HEK293T (cell line): Measurements from ENCODE around the gene RAB11FIP4.

ENCODE experiments used
- CTCF ChIA-PET: fragments of 350-600 bp; formaldehyde crosslinking; extraction: SDS; loops from one replicate; lab custom pipeline; 2021; ENCODE audit warnings: antibody characterized with exemption, inconsistent platforms; lab: Yijun Ruan, JAX
- POLR2A ChIA-PET: fragments of 350-600 bp; formaldehyde crosslinking; extraction: SDS; loops from one replicate; lab custom pipeline; 2020; ENCODE audit warnings: antibody characterized with exemption, inconsistent platforms; lab: Yijun Ruan, JAX
- DNase-seq: peaks from one replicate; pipeline ENCODE4 v3.0.0; 2012; ENCODE audit warnings: mixed read lengths; ENCODE audit errors: extremely low spot score
- ARNT ChIP-seq: fragments of 450-650 bp; IDR thresholded peaks from 2 replicates; pipeline ENCODE4 v1.6.1; 2017; ENCODE audit warnings: mild to moderate bottlenecking
- BHLHE40 ChIP-seq: fragments of 450-650 bp; IDR thresholded peaks from 2 replicates; pipeline ENCODE4 v1.6.1; 2016; ENCODE audit warnings: mild to moderate bottlenecking, moderate library complexity, borderline replicate concordance
- CTBP1 ChIP-seq: fragments of 450-650 bp; IDR thresholded peaks from 2 replicates; pipeline ENCODE4 v1.6.1; 2016; ENCODE audit warnings: borderline replicate concordance
- ELF4 ChIP-seq: fragments of 450-650 bp; IDR thresholded peaks from 2 replicates; pipeline ENCODE4 v1.6.1; 2017; ENCODE audit warnings: antibody characterized with exemption
- FOXA1 ChIP-seq: fragments of 450-650 bp; IDR thresholded peaks from 2 replicates; pipeline ENCODE4 v1.6.1; 2016; ENCODE audit warnings: mild to moderate bottlenecking
- FOXK2 ChIP-seq: fragments of 450-650 bp; IDR thresholded peaks from 2 replicates; pipeline ENCODE4 v1.6.1; 2016; ENCODE audit warnings: mild to moderate bottlenecking
- FOXM1 ChIP-seq: fragments of 450-650 bp; IDR thresholded peaks from 2 replicates; pipeline ENCODE4 v1.6.1; 2017; ENCODE audit warnings: mild to moderate bottlenecking, borderline replicate concordance
- HDGF ChIP-seq: fragments of 450-650 bp; IDR thresholded peaks from 2 replicates; pipeline ENCODE4 v1.6.1; 2017; ENCODE audit warnings: antibody characterized with exemption, borderline replicate concordance
- L3MBTL2 ChIP-seq: fragments of 450-650 bp; conservative IDR thresholded peaks from 2 replicates; pipeline ENCODE4 v1.6.1; 2016; ENCODE audit warnings: mild to moderate bottlenecking
- LEF1 ChIP-seq: fragments of 450-650 bp; IDR thresholded peaks from 2 replicates; pipeline ENCODE4 v1.6.1; 2017; ENCODE audit warnings: mild to moderate bottlenecking, borderline replicate concordance
- NFRKB ChIP-seq: fragments of 450-650 bp; IDR thresholded peaks from 2 replicates; pipeline ENCODE4 v1.6.1; 2016; ENCODE audit warnings: mild to moderate bottlenecking, moderate library complexity
- PKNOX1 ChIP-seq: fragments of 450-650 bp; IDR thresholded peaks from 2 replicates; pipeline ENCODE4 v1.6.1; 2016
- SP1 ChIP-seq: fragments of 450-650 bp; IDR thresholded peaks from 2 replicates; pipeline ENCODE4 v1.6.1; 2017
- SUZ12 ChIP-seq: fragments of 450-650 bp; IDR thresholded peaks from 2 replicates; pipeline ENCODE4 v1.6.1; 2016; ENCODE audit warnings: mild to moderate bottlenecking
- TARDBP ChIP-seq: fragments of 450-650 bp; IDR thresholded peaks from 2 replicates; pipeline ENCODE4 v1.6.1; 2016
- ZNF384 ChIP-seq: fragments of 450-650 bp; IDR thresholded peaks from 2 replicates; pipeline ENCODE4 v1.6.1; 2016

The RAB11FIP4 gene

GRCh38 chr17:31481783-31482081 is 90.3 kb downstream of the RAB11FIP4 start:
- ChIA-PET POLR2A (no interaction called here), CTCF (no interaction called here)
- DNase-seq = no peak
- TF ChIP-seq NFRKB (no peak), L3MBTL2 (no peak), HDGF (no peak), PKNOX1 (no peak), FOXA1 (no peak), ZNF384 (no peak), FOXK2 (no peak), ELF4 (no peak), SP1 (no peak), ARNT (no peak), SUZ12 (no peak), FOXM1 (no peak), BHLHE40 (no peak), LEF1 (no peak), TARDBP (no peak), CTBP1 (no peak)

GRCh38 chr17:31484821-31485220 is 93.3 kb downstream of the RAB11FIP4 start:
- POLR2A ChIA-PET = no interaction called here
- TF ChIP-seq SUZ12 = no peak
- TF ChIP-seq HDGF = no peak
- no peak for TF ChIP-seq ZNF384
- TF ChIP-seq BHLHE40 = no peak
- no peak for TF ChIP-seq LEF1
- TF ChIP-seq TARDBP = no peak
- TF ChIP-seq FOXK2 = no peak
- no peak for TF ChIP-seq FOXM1
- no peak for TF ChIP-seq ARNT
- TF ChIP-seq NFRKB = no peak
- no peak for TF ChIP-seq ELF4
- TF ChIP-seq PKNOX1 = no peak
- no peak for TF ChIP-seq CTBP1
- no peak for TF ChIP-seq L3MBTL2
- TF ChIP-seq SP1 = no peak
- TF ChIP-seq FOXA1 = no peak
- CTCF ChIA-PET = interaction anchor here (0.6 kb wide), 1 partner anchor 228 kb away, joined by 3 read pairs; no protein-coding TSS in a partner anchor
- DNase-seq = no peak

GRCh38 chr17:31486351-31487062 is 95.0 kb downstream of the RAB11FIP4 start:
- POLR2A ChIA-PET = no interaction called here
- TF ChIP-seq SUZ12 = no peak
- TF ChIP-seq CTBP1 = no peak
- no peak for TF ChIP-seq TARDBP
- no peak for TF ChIP-seq SP1
- TF ChIP-seq FOXK2 = no peak
- TF ChIP-seq ZNF384 = no peak
- CTCF ChIA-PET = no interaction called here
- no peak for DNase-seq

GRCh38 chr17:31487063-31487647 is 95.7 kb downstream of the RAB11FIP4 start:
- CTCF ChIA-PET = interaction anchor here (0.7 kb wide), 1 partner anchor 54 kb away, joined by 3 read pairs; no protein-coding TSS in a partner anchor

GRCh38 chr17:31487648-31488263 is 96.3 kb downstream of the RAB11FIP4 start:
- ChIA-PET POLR2A (interaction anchor here (0.5 to 1.8 kb wide), 5 partner anchors 14 to 1288 kb away, joined by 3 to 7 read pairs (median 4); no protein-coding TSS in a partner anchor), CTCF (interaction anchor here (0.7 kb wide), 1 partner anchor 53 kb away, joined by 3 read pairs; no protein-coding TSS in a partner anchor)
- TF ChIP-seq FOXM1 (peak; percentile 42; the same call in 1 of the 2 replicates), SP1 (no peak)
- peak; percentile 93 for DNase-seq

More at GRCh38 chr17:31487063-31487647, 95.7 kb downstream of the RAB11FIP4 start:
- POLR2A ChIA-PET = interaction anchor here (0.5 to 1.8 kb wide), 4 partner anchors 14 to 1287 kb away, joined by 3 to 7 read pairs (median 5); no protein-coding TSS in a partner anchor
- no peak for TF ChIP-seq LEF1
- no peak for DNase-seq

GRCh38 chr17:31488264-31488981 is 96.9 kb downstream of the RAB11FIP4 start:
- ChIA-PET CTCF (interaction anchor here (0.7 kb wide), 1 partner anchor 53 kb away, joined by 3 read pairs; no protein-coding TSS in a partner anchor), POLR2A (interaction anchor here (0.5 to 1.8 kb wide), 3 partner anchors 22 to 851 kb away, joined by 3 to 7 read pairs (median 4); no protein-coding TSS in a partner anchor)
- TF ChIP-seq FOXM1 = no peak
- no peak for TF ChIP-seq SUZ12
- TF ChIP-seq LEF1 = no peak
- TF ChIP-seq NFRKB = no peak
- no peak for TF ChIP-seq SP1
- no peak for TF ChIP-seq ELF4
- TF ChIP-seq HDGF = no peak
- no peak for TF ChIP-seq TARDBP
- no peak for TF ChIP-seq FOXK2
- no peak for DNase-seq
